Glutamatergic neuron (in vitro differentiated cells): ENCODE measurements around the gene CMTM3. TPM values are rescaled to one million over a fixed set of nuclear protein-coding genes. Genes with fewer than 3 reads are reported as not detected.

Source experiments
- DNase-seq: peaks from one replicate; pipeline ENCODE4 v3.0.0; 2022
- H3K27ac Mint-ChIP-seq: one replicate; pipeline ENCODE4 v1.8.0; 2020; ENCODE audit warnings: mild to moderate bottlenecking, mixed read lengths, inconsistent platforms; ENCODE audit not compliant: unreplicated experiment
- H3K27me3 Mint-ChIP-seq: one replicate; pipeline ENCODE4 v1.8.0; 2020; ENCODE audit warnings: mild to moderate bottlenecking, moderate library complexity, mixed read lengths, inconsistent platforms; ENCODE audit not compliant: unreplicated experiment
- H3K36me3 Mint-ChIP-seq: one replicate; pipeline ENCODE4 v1.8.0; 2020; ENCODE audit warnings: mild to moderate bottlenecking, mixed read lengths, inconsistent platforms; ENCODE audit not compliant: unreplicated experiment
- H3K4me1 Mint-ChIP-seq: one replicate; pipeline ENCODE4 v1.8.0; 2020; ENCODE audit warnings: mild to moderate bottlenecking, low read depth, mixed read lengths, inconsistent platforms; ENCODE audit not compliant: unreplicated experiment
- H3K4me3 Mint-ChIP-seq: one replicate; pipeline ENCODE4 v1.8.0; 2020; ENCODE audit warnings: mild to moderate bottlenecking, mixed read lengths, inconsistent platforms; ENCODE audit not compliant: unreplicated experiment
- H3K9me3 Mint-ChIP-seq: one replicate; pipeline ENCODE4 v1.8.0; 2020; ENCODE audit warnings: mild to moderate bottlenecking, moderate library complexity, mixed read lengths, inconsistent platforms; ENCODE audit not compliant: unreplicated experiment
- CTCF ChIP-seq: fragments of 200-600 bp; sonication (generic); IDR thresholded peaks from one replicate; pipeline ENCODE4 v1.5.0; 2021; ENCODE audit not compliant: partially characterized antibody, unreplicated experiment
- total RNA-seq: library from RNA; stranded (reverse); fragmentation: NEBNext Ultra II Directional; extraction: Animal tissue kit (Norgen Biotek cat#: 25700); gene quantifications from one replicate; pipeline ENCODE4 v1.2.1, GENCODE V29; 2021; ENCODE audit not compliant: unreplicated experiment

CMTM3 gene
- total RNA-seq, 1 donor from 2014 or later: 45.8 TPM

GRCh38 chr16:66652661-66653360 is 48.3 kb downstream of the CMTM3 start:
- DNase-seq: no peak
- no peak overlapping the region for H3K27ac Mint-ChIP-seq
- H3K27me3 Mint-ChIP-seq: peaks cover 2% of the 10 kb centered on the region
- no peak for TF ChIP-seq CTCF
- H3K36me3 Mint-ChIP-seq: no peaks in the 10 kb centered on the region
- peaks cover 7% of the 10 kb centered on the region for H3K4me1 Mint-ChIP-seq
- no peaks in the 10 kb centered on the region for H3K9me3 Mint-ChIP-seq
- no peak overlapping the region for H3K4me3 Mint-ChIP-seq

DNA sequence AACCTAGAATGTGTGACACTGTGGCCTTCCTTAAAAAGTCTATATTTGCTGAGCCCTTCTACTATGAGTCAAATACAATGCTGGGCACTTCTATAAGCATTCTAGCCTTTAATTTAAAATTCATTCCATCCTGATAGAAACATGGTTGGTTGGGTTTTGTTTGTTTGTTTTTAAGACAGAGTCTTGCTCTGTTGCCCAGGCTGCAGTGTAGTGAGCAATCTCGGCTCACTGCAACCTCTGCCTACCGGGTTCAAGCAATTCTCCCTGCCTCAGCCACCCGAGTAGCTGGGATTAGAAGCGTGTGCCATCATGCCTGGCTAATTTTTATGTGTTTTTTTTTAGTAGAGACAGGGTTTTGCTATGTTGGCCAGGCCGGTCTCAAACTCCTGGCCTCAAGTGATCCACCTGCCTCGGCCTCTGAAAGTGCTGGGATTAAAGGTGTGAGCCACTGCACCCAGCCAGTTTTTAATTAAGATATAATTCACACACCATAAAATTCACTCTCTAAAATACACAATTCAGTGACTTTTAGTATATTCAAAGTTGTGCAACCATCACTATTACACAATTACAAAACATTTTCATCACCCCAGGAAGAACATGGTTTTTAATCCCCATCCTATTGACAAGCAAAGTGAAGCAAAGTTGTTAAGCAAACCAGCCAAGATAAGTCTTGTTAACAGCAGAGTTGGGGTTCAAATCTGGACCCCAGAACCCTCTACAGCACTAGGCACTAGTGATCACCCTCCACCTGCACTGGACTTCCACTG is 49.3 kb downstream of the CMTM3 start:
- Mint-ChIP-seq H3K27ac (no peak overlapping the region), H3K36me3 (no peaks in the 10 kb centered on the region), H3K4me1 (peaks cover 13% of the 10 kb centered on the region), H3K4me3 (no peak overlapping the region), H3K9me3 (no peaks in the 10 kb centered on the region), H3K27me3 (peaks cover 2% of the 10 kb centered on the region)
- DNase-seq: no peak
- TF ChIP-seq CTCF: no peak

GRCh38 chr16:66656547-66656946 is 52.0 kb downstream of the CMTM3 start:
- Mint-ChIP-seq H3K9me3 (no peaks in the 10 kb centered on the region), H3K27ac (no peak overlapping the region), H3K36me3 (no peaks in the 10 kb centered on the region), H3K27me3 (no peaks in the 10 kb centered on the region), H3K4me3 (no peak overlapping the region), H3K4me1 (peaks cover 16% of the 10 kb centered on the region)
- no peak for TF ChIP-seq CTCF
- DNase-seq: no peak

DNA sequence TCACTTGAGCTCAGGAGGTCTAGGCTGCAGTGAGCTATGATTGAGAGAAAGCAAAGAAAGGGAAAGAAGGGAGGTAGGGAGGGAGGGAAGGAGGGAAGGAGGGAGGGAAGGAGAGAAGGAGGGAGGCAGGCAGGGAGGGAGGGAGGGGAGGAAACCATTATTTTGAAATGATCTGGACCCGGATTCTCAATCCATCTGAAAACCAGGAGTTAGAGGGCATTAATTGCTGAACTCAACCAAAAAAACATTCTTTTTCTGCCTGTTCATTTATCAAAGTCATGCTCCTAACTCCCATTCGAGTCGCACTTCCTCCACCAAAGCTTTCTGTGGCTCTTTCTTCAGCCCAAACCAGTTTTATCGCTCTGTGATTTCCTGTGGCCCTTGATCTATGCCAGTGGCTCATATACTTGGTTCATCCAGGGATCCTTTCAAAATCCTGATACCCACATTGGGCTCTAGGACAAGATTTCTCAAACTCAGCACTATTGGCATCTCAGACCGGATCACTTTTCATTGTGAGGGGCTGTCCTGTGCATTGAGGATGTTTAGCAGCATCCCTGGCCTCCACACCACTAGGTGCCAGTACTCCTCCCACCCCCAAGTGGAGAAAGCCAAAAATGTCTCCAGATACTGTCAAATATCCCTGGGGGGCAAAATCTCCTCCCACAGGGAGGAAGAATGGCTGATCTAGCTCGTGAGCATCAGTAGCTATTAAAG is 53.8 kb downstream of the CMTM3 start:
- no peaks in the 10 kb centered on the region for H3K27me3 Mint-ChIP-seq
- peaks cover 19% of the 10 kb centered on the region for H3K4me1 Mint-ChIP-seq
- no peak for DNase-seq
- no peaks in the 10 kb centered on the region for H3K36me3 Mint-ChIP-seq
- H3K27ac Mint-ChIP-seq: no peak overlapping the region
- no peaks in the 10 kb centered on the region for H3K9me3 Mint-ChIP-seq
- H3K4me3 Mint-ChIP-seq: peak overlapping the region; percentile 25
- no peak for TF ChIP-seq CTCF
